Stimulated activated CD4-positive, alpha-beta T cell treated with anti-CD3 and anti-CD28 coated beads, Interleukin-4, amount 100 ng/mL, for 24 hours (primary cell): ENCODE data around the gene LTBP1.
"Not testable (repeated sequence)": the region's sequence is repeated elsewhere in the genome, so short reads cannot be mapped to it uniquely, and the experiment has no call there.

Source experiments
- DNase-seq: peaks from one replicate; pipeline ENCODE4 v3.0.0-alpha.2; 2020

Gene LTBP1

DNA sequence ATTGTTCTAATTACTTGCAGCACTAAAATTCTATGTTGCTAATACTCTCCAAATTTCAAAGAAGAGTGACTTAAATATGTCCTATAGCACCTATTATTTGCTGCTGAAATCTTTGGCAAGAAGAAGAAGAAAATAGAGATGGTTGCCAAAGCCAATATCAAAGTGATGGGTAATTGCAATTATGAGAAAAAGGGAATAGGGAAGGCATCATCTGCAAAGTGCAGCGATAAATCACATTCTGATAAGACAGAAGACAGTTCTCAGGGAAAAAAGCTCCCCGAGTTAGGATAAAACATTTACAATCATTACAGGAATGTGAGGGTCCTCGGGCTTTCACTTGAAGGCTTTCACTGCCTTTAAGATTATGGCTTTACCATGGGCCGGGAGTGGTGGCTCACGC lies 457.6 kb downstream of the LTBP1 start:
- no peak for DNase-seq

DNA sequence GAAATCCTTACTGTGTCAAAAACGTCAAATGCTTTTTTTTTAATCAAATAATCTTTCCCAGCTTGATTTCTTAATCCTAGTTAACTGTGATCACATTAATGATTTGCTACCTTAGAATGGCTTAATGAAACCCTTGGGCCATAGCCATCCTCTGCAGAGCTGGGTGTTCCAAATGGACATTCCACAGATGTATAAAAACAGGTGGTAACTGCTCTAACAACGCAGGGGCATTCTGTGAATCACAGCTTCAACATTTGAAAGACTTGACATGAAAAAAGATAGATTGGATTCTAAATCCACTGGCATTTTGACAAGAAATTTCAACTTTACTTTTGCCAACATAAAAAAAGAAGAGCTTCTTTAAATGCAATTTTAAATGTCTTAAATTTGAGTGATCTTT lies 459.9 kb downstream of the LTBP1 start:
- no peak for DNase-seq

- DNase-seq = no peak
Observed at GRCh38 chr2:33408109-33408508, 461.4 kb downstream of the LTBP1 start.

- no peak for DNase-seq
Observed at GRCh38 chr2:33409417-33409955, 462.7 kb downstream of the LTBP1 start.

- no peak for DNase-seq
Observed at GRCh38 chr2:33411765-33412164, 465.0 kb downstream of the LTBP1 start.

- no peak for DNase-seq
Observed at GRCh38 chr2:33412920-33413319, 466.2 kb downstream of the LTBP1 start.

GRCh38 chr2:33419581-33420200 lies 472.9 kb downstream of the LTBP1 start:
- no peak for DNase-seq

GRCh38 chr2:33420726-33421125 lies 474.0 kb downstream of the LTBP1 start:
- DNase-seq = no peak

DNA sequence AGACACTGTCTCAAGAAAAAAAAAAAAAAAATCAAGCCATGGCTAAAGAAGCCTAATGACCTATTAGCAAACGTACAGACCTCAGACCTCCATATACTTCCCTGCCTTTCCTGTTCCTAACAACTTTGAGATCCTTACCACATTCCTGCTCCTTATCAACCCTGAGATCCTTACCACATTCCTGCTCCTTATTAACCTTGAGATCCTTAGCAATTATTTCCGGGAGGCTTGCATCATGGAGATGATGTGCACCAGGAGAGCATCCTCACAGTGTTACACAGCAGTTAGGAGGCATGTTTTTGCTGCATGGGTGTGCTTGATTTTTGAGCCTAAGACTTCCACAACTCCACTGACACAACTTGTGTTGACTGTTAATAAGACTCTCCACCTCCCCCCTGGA lies 475.1 kb downstream of the LTBP1 start:
- no peak for DNase-seq

- DNase-seq = no peak
Observed at GRCh38 chr2:33425161-33425560, 478.4 kb downstream of the LTBP1 start.

DNA sequence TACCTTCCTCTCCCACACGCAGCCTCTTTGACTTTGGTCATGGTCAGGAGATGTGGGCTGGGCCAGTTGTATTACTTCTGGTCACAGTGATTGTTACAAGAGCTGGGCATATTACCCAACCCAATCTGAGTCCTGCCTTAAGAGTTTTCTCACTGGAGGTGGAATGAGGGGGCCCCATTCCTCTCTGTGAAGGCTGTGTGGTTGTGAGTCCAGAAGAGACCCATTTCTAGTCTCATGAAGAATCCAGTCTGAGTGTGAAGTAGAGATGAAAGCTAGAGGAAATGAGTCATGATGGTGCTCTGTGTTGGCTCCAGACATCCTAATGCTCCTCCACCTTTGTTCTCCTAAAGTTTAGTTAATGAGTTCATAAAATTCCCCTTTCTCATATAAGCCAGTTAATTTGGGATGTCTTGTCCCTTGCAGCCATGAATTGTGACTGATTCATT lies 478.9 kb downstream of the LTBP1 start:
- no peak for DNase-seq

DNA sequence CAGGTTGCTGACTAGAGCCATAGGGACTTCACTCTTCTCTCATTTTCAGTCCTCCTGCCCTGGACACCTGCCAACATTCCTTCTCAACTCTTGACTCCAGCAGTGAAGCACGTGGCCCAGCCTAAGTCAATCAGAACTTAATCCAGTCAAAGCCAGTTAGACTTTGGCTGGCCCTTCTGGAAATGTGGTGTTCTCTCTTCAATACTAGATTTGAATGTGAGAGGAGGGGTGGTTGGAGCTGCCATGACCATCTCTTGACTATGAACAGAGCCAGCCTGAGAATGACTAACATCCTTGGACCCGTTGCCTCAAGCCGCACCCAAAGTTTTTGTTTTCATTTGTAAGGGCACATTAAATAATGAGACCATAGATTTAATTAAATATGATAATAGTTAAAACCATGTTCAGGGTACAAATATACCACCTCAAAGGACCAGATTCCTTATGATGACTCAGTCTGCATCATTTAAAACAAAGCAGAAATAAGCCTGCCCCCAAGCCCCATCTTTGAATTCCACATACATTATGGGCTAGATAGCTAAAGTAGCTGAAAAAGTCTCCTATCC lies 480.0 kb downstream of the LTBP1 start:
- no peak for DNase-seq

GRCh38 chr2:33430077-33430476 lies 483.3 kb downstream of the LTBP1 start:
- DNase-seq = no peak

DNA sequence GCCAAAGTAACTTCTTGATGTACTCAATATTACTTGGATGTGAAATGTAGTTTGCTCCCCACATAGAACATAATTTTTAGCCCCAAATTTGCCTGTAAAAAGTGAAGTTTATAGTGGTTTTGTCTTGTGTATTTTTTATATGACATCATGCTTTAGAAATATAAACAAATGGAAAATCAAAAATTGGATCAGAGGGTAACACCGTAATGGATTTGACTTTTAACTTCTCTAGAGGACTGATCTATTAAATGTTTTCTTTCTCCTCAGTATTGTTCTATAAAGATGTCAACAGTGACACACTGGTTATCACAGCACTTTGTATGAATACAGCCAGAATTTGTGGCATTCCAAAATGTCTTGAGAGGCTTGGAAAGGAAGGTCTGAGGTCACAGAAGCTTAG lies 484.1 kb downstream of the LTBP1 start:
- DNase-seq = no peak

GRCh38 chr2:33432871-33433270 lies 486.1 kb downstream of the LTBP1 start:
- no peak for DNase-seq

GRCh38 chr2:33433279-33434235 lies 486.8 kb downstream of the LTBP1 start:
- no peak for DNase-seq

DNA sequence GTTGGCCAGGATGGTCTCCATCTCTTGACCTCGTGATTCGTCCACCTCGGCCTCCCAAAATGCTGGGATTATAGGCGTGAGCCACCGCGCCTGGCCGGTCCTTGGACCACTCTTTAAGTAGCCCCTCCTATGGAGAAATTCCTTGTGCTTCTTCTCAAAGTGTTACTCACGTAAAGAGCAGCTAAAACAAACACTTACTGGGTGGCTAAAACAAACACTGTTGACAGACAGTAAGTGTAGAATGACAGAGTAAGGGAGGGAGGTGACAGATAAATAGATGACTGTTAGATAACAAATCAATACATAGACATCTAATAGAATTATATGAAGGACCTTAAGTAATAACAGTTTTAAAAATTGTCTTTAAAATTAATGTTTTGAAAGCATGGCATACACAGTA lies 488.8 kb downstream of the LTBP1 start:
- DNase-seq = no peak

GRCh38 chr2:33436083-33436482 lies 489.3 kb downstream of the LTBP1 start:
- no peak for DNase-seq

GRCh38 chr2:33437297-33437696 lies 490.5 kb downstream of the LTBP1 start:
- DNase-seq = no peak

GRCh38 chr2:33437815-33438214 lies 491.1 kb downstream of the LTBP1 start:
- no peak for DNase-seq

- DNase-seq = no peak
Observed at GRCh38 chr2:33441235-33441810, 494.6 kb downstream of the LTBP1 start.

DNA sequence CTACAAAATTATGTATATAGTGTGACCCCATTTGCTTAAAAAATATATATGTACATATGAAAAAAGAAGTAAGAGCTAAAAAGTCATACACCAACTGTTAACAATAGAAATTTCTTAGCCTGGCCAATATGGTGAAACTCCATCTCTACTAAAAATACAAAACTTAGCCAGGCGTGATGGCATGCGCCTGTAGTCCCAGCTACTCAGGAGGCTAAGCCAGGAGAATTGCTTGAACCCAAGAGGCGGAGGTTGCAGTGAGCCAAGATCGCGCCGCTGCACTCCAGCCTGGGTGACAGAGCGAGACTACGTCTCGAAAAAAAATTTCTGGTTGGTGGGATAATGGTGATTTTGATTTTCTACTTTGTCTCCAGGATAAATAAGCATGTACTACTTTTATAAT lies 495.3 kb downstream of the LTBP1 start:
- DNase-seq = not testable (repeated sequence)

- DNase-seq = no peak
Observed at GRCh38 chr2:33442528-33443079, 495.9 kb downstream of the LTBP1 start.
